IPS-NIHi7 (cell line): ENCODE data around the gene CCDC78.
A peak's percentile ranks its signal among the peaks of the same experiment; 100 is the strongest.
"Not testable (repeated sequence)": the region's sequence is repeated elsewhere in the genome, so short reads cannot be mapped to it uniquely, and the experiment has no call there.

Source experiments
- DNase-seq: peaks from one replicate; pipeline ENCODE4 v3.0.0; 2012; ENCODE audit warnings: mixed read lengths; ENCODE audit errors: extremely low spot score

Gene CCDC78

GRCh38 chr16:724188-725040 lies 1.8 kb downstream of the CCDC78 start:
- DNase-seq, result no peak

GRCh38 chr16:723695-724094 lies 2.5 kb downstream of the CCDC78 start:
- no peak for DNase-seq

- DNase-seq, result no peak
Observed at GRCh38 chr16:722835-723633, 3.2 kb downstream of the CCDC78 start.

- DNase-seq, result no peak
Observed at GRCh38 chr16:721765-722540, 4.3 kb downstream of the CCDC78 start.

GRCh38 chr16:720990-721764 lies 5.1 kb downstream of the CCDC78 start, which contains the start of gene ANTKMT:
ANTKMT (plus strand) TSS chr16:721146; CDS start chr16:721275, 129 bp downstream.
- peak; percentile 92 for DNase-seq

GRCh38 chr16:720447-720989 lies 5.7 kb downstream of the CCDC78 start:
- peak; percentile 69 for DNase-seq

GRCh38 chr16:719815-720446 lies 6.3 kb downstream of the CCDC78 start:
- no peak for DNase-seq

GRCh38 chr16:718922-719321 lies 7.3 kb downstream of the CCDC78 start:
- no peak for DNase-seq

GRCh38 chr16:718389-718788 lies 7.9 kb downstream of the CCDC78 start:
- no peak for DNase-seq

GRCh38 chr16:717450-718245 lies 8.6 kb downstream of the CCDC78 start:
- DNase-seq, result no peak

- no peak for DNase-seq
Observed at GRCh38 chr16:716768-717325, 9.4 kb downstream of the CCDC78 start.

GRCh38 chr16:716200-716568 lies 10.1 kb downstream of the CCDC78 start:
- no peak for DNase-seq

- no peak for DNase-seq
Observed at GRCh38 chr16:715477-716199, 10.6 kb downstream of the CCDC78 start.

GRCh38 chr16:714558-715476 lies 11.4 kb downstream of the CCDC78 start, which contains the start of gene METRN:
METRN (plus strand) TSS chr16:715118; CDS start chr16:715290, 172 bp downstream.
- peak; percentile 90 for DNase-seq

- DNase-seq, result no peak
Observed at GRCh38 chr16:714079-714478, 12.2 kb downstream of the CCDC78 start.

- not testable (repeated sequence) for DNase-seq
Observed at GRCh38 chr16:712740-713250, 13.4 kb downstream of the CCDC78 start.
